DND-41 (cell line): ENCODE measurements around the gene CACNA2D3.

Experiments
- ATAC-seq: fragments of 200-7000 bp; cut with Tn5 transposase; 3 replicates; pipeline ENCODE4 v1.9.1; 2021; ENCODE audit warnings: low read depth; ENCODE audit not compliant: insufficient read depth
- DNase-seq: peaks from one replicate; pipeline ENCODE4 v3.0.0-alpha.2; 2020
- H2AFZ ChIP-seq: 2 replicates; pipeline ENCODE4 v1.6.0; 2012; ENCODE audit warnings: low read depth, low read length
- H3K27ac ChIP-seq: 2 replicates; pipeline ENCODE4 v1.5.1; 2012; ENCODE audit warnings: low read length, inconsistent platforms
- H3K27me3 ChIP-seq: fragments of 200-600 bp; sonication (generic); 2 replicates; pipeline ENCODE4 v1.6.0; 2012; ENCODE audit warnings: low read length, mild to moderate bottlenecking, inconsistent platforms; ENCODE audit not compliant: insufficient read depth, poor library complexity
- H3K36me3 ChIP-seq: 2 replicates; pipeline ENCODE4 v1.5.1; 2012; ENCODE audit warnings: low read length, inconsistent platforms; ENCODE audit not compliant: insufficient read depth
- H3K4me1 ChIP-seq: 2 replicates; pipeline ENCODE4 v1.5.1; 2012; ENCODE audit warnings: mild to moderate bottlenecking, low read length; ENCODE audit not compliant: insufficient read depth
- H3K4me2 ChIP-seq: 2 replicates; pipeline ENCODE4 v1.6.0; 2012; ENCODE audit warnings: mild to moderate bottlenecking, moderate library complexity, low read length, inconsistent platforms; ENCODE audit not compliant: insufficient read depth
- H3K4me3 ChIP-seq, 2 experiments: fragments of 200-600 bp in 1 of 2; shearing (Covaris generic) in 1 of 2; 2 replicates each; pipeline ENCODE4 v1.5.1; 2012 to 2016; ENCODE audit warnings: inconsistent platforms in 2 of 2, low read length in 2 of 2, mild to moderate bottlenecking in 2 of 2, low read depth in 1 of 2, moderate library complexity in 1 of 2
- H3K79me2 ChIP-seq: 2 replicates; pipeline ENCODE4 v1.6.0; 2012; ENCODE audit warnings: low read length, inconsistent platforms; ENCODE audit not compliant: insufficient read depth
- H3K9ac ChIP-seq: 2 replicates; pipeline ENCODE4 v1.6.0; 2012; ENCODE audit warnings: low read depth, mild to moderate bottlenecking, inconsistent platforms, low read length, moderate library complexity
- H3K9me3 ChIP-seq: 2 replicates; pipeline ENCODE4 v1.5.1; 2012; ENCODE audit warnings: low read length, moderate library complexity, mild to moderate bottlenecking, inconsistent platforms; ENCODE audit not compliant: insufficient read depth, severe bottlenecking
- H4K20me1 ChIP-seq: 2 replicates; pipeline ENCODE4 v1.6.0; 2012; ENCODE audit warnings: low read length; ENCODE audit not compliant: insufficient read depth
- CTCF ChIP-seq: IDR thresholded peaks from 2 replicates; pipeline ENCODE4 v1.5.1; 2012; ENCODE audit warnings: borderline replicate concordance, low read length, moderate library complexity, mild to moderate bottlenecking; ENCODE audit not compliant: poor library complexity, severe bottlenecking; ENCODE audit errors: extremely low read depth
- EZH2 ChIP-seq: IDR thresholded peaks from 3 replicates; pipeline ENCODE4 v1.6.1; 2012; ENCODE audit warnings: borderline replicate concordance, low read depth, mild to moderate bottlenecking, moderate library complexity, low read length, inconsistent platforms; ENCODE audit not compliant: severe bottlenecking

Gene CACNA2D3

GRCh38 chr3:54146506-54147239 lies 24.3 kb downstream of the CACNA2D3 start:
- Histone ChIP-seq H3K36me3 (no peaks in the 10 kb centered on the region), H2AFZ (no peak overlapping the region), H3K27ac (no peak overlapping the region), H4K20me1 (no peaks in the 10 kb centered on the region), H3K9ac (no peak overlapping the region), H3K27me3 (peaks cover 5% of the 10 kb centered on the region), H3K4me1 (no peaks in the 10 kb centered on the region), H3K4me3 (no peak overlapping the region), H3K9me3 (no peaks in the 10 kb centered on the region), H3K79me2 (no peaks in the 10 kb centered on the region), H3K4me2 (no peak overlapping the region)
- no peak for TF ChIP-seq EZH2
- TF ChIP-seq CTCF: peak; percentile 58
- DNase-seq (peak; percentile 6), ATAC-seq (no peak)

- H3K27ac ChIP-seq: no peak overlapping the region
- H3K9me3 ChIP-seq: no peaks in the 10 kb centered on the region
- ATAC-seq (no peak), DNase-seq (no peak)
- H3K27me3 ChIP-seq: no peaks in the 10 kb centered on the region
- no peak overlapping the region for H3K4me2 ChIP-seq
- no peaks in the 10 kb centered on the region for H3K36me3 ChIP-seq
- H3K9ac ChIP-seq: no peak overlapping the region
- no peaks in the 10 kb centered on the region for H3K4me1 ChIP-seq
- H4K20me1 ChIP-seq: no peaks in the 10 kb centered on the region
- no peak overlapping the region for H2AFZ ChIP-seq
- no peak overlapping the region for H3K4me3 ChIP-seq
- H3K79me2 ChIP-seq: no peaks in the 10 kb centered on the region
- TF ChIP-seq CTCF: no peak
- TF ChIP-seq EZH2: no peak
Observed at GRCh38 chr3:54150864-54151467, 28.6 kb downstream of the CACNA2D3 start.

- no peak for TF ChIP-seq CTCF
- TF ChIP-seq EZH2: no peak
- Histone ChIP-seq H3K4me1 (no peaks in the 10 kb centered on the region), H3K9ac (no peak overlapping the region), H3K79me2 (no peaks in the 10 kb centered on the region), H2AFZ (no peak overlapping the region), H3K4me2 (no peak overlapping the region), H4K20me1 (no peaks in the 10 kb centered on the region), H3K4me3 (no peak overlapping the region), H3K36me3 (no peaks in the 10 kb centered on the region), H3K27ac (no peak overlapping the region), H3K27me3 (no peaks in the 10 kb centered on the region), H3K9me3 (no peaks in the 10 kb centered on the region)
- DNase-seq (no peak), ATAC-seq (no peak)
Observed at GRCh38 chr3:54153477-54153876, 31.1 kb downstream of the CACNA2D3 start.
